Activated T-cell treated with anti-CD3 and anti-CD28 coated beads, Interleukin-2, amount 50 U/mL, for 1 hour (primary cell): ENCODE measurements around the gene SPINT1.
A peak's percentile ranks its signal among the peaks of the same experiment; 100 is the strongest.
"Not testable (repeated sequence)": the region's sequence is repeated elsewhere in the genome, so short reads cannot be mapped to it uniquely, and the experiment has no call there.

Source experiments
- DNase-seq: peaks from one replicate; pipeline ENCODE4 v3.0.0-alpha.2; 2020

SPINT1 gene

GRCh38 chr15:40861147-40861546 lies 17.3 kb downstream of the SPINT1 start:
- not testable (repeated sequence) for DNase-seq

GRCh38 chr15:40863660-40864270 lies 19.9 kb downstream of the SPINT1 start:
- no peak for DNase-seq

GRCh38 chr15:40867199-40867598 lies 23.4 kb downstream of the SPINT1 start:
- no peak for DNase-seq

- DNase-seq, result no peak
Measured at GRCh38 chr15:40869686-40870085, 25.8 kb downstream of the SPINT1 start.

GRCh38 chr15:40870716-40871115 lies 26.9 kb downstream of the SPINT1 start:
- DNase-seq, result no peak

GRCh38 chr15:40871749-40872617 lies 28.1 kb downstream of the SPINT1 start:
- DNase-seq, result no peak

GRCh38 chr15:40872791-40873693 lies 29.2 kb downstream of the SPINT1 start:
- DNase-seq, result no peak

- peak; percentile 66 for DNase-seq
Measured at GRCh38 chr15:40873694-40874561, 30.1 kb downstream of the SPINT1 start, which contains the start of gene RHOV. RHOV (minus strand) TSS chr15:40874234; CDS start chr15:40874139, 95 bp downstream.

GRCh38 chr15:40875991-40876730 lies 32.3 kb downstream of the SPINT1 start:
- DNase-seq, result no peak

GRCh38 chr15:40877694-40878093 lies 33.8 kb downstream of the SPINT1 start:
- no peak for DNase-seq

GRCh38 chr15:40878785-40879184 lies 34.9 kb downstream of the SPINT1 start:
- DNase-seq, result no peak

GRCh38 chr15:40879609-40880008 lies 35.8 kb downstream of the SPINT1 start:
- no peak for DNase-seq

- DNase-seq, result no peak
Measured at GRCh38 chr15:40881351-40881750, 37.5 kb downstream of the SPINT1 start.

- DNase-seq, result no peak
Measured at GRCh38 chr15:40886586-40886985, 42.7 kb downstream of the SPINT1 start.

GRCh38 chr15:40889112-40889511 lies 45.3 kb downstream of the SPINT1 start:
- no peak for DNase-seq

GRCh38 chr15:40891138-40891537 lies 47.3 kb downstream of the SPINT1 start:
- no peak for DNase-seq

GRCh38 chr15:40891810-40892446 lies 48.1 kb downstream of the SPINT1 start:
- DNase-seq, result no peak

GRCh38 chr15:40892447-40893012 lies 48.7 kb downstream of the SPINT1 start:
- DNase-seq, result no peak

GRCh38 chr15:40893019-40893670 lies 49.3 kb downstream of the SPINT1 start:
- DNase-seq, result no peak
